ENCODE data around the gene PLCXD3.

DNA sequence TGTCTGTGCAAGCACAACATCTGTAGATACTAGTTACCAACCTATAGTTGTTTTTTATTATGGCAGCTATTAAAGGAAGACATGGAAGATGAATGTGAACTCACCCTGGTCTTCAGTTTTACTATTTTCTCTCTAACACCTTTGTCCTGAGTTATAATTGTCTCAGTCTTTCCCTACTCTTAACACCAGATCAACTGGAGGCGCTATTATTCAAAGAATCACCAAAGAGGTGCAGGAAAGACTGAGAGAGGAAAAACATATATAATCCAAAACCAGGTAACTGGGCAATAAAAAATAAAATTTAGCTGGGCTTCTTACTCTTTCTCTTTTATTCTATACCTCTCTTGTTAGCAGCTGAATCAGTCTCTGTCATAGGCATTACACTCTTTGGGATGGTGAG, 162.8 kb downstream of the PLCXD3 start:
- TF ChIP-seq CTCF (IDR thresholded peaks at IDR 0.05) = no peak
- TF ChIP-seq POLR2AphosphoS5 (IDR thresholded peaks at IDR 0.05; ENCODE audit: insufficient read depth in 1 of 2, low read depth in 1 of 2) = no peak
